OCI-LY7 (cell line): ENCODE measurements around the gene MUC22. TPM values are rescaled to one million over a fixed set of nuclear protein-coding genes. Genes with fewer than 3 reads are reported as not detected.
"Not testable (repeated sequence)": the region's sequence is repeated elsewhere in the genome, so short reads cannot be mapped to it uniquely, and the experiment has no call there.

ENCODE experiments used
- BruUV-seq: library from RNA; stranded (reverse); fragments of 400-500 nt; replicated peaks from 2 replicates; lab custom pipeline; 2021; lab: Mats Ljungman, UMichigan
- CTCF ChIA-PET: fragments of 300-600 bp; sonication (Branson Sonifier 250); formaldehyde crosslinking; loops from one replicate; lab custom pipeline; 2022; ENCODE audit warnings: antibody characterized with exemption; ENCODE audit not compliant: unreplicated experiment; lab: Charles Lee
- POLR2A ChIA-PET: fragments of 300-600 bp; sonication (Branson Sonifier 250); formaldehyde crosslinking; loops from one replicate; lab custom pipeline; 2022; ENCODE audit warnings: antibody characterized with exemption; lab: Charles Lee
- DNase-seq: peaks from one replicate; pipeline ENCODE4 v3.0.0-alpha.2; 2015; ENCODE audit warnings: low spot score
- H2AFZ ChIP-seq: fragments of 200-600 bp; sonication (generic), shearing (Covaris generic); 2 replicates; pipeline ENCODE4 v1.6.1; 2014; ENCODE audit warnings: mild to moderate bottlenecking, antibody characterized with exemption, low read length, moderate library complexity
- H3K27ac ChIP-seq: fragments of 200-600 bp; sonication (generic); 2 replicates; pipeline ENCODE4 v1.5.1; 2014; ENCODE audit warnings: mixed run types, low read depth, mild to moderate bottlenecking, moderate library complexity, low read length, inconsistent platforms; ENCODE audit not compliant: poor library complexity, severe bottlenecking
- H3K36me3 ChIP-seq: fragments of 200-600 bp; sonication (generic); 2 replicates; pipeline ENCODE4 v1.6.1; 2014; ENCODE audit warnings: mild to moderate bottlenecking, antibody characterized with exemption, low read length, moderate library complexity, mixed read lengths; ENCODE audit not compliant: insufficient read depth
- H3K4me1 ChIP-seq: fragments of 200-600 bp; sonication (generic); 2 replicates; pipeline ENCODE4 v1.5.1; 2014; ENCODE audit warnings: mild to moderate bottlenecking, low read length; ENCODE audit not compliant: insufficient read depth, poor library complexity, severe bottlenecking
- H3K4me2 ChIP-seq: fragments of 200-600 bp; sonication (generic); 2 replicates; pipeline ENCODE4 v1.6.1; 2014; ENCODE audit warnings: mild to moderate bottlenecking, low read length
- H3K4me3 ChIP-seq: fragments of 200-600 bp; sonication (generic); 2 replicates; pipeline ENCODE4 v1.5.1; 2014; ENCODE audit warnings: mild to moderate bottlenecking, low read depth, low read length; ENCODE audit not compliant: poor library complexity, severe bottlenecking
- H3K79me2 ChIP-seq: fragments of 200-600 bp; sonication (generic); 2 replicates; pipeline ENCODE4 v1.6.1; 2016; ENCODE audit warnings: low read depth, mild to moderate bottlenecking, low read length, moderate library complexity, mixed read lengths; ENCODE audit not compliant: insufficient read depth
- H3K9me2 ChIP-seq: fragments of 200-600 bp; sonication (generic); 2 replicates; pipeline ENCODE4 v1.6.1; 2016; ENCODE audit warnings: mild to moderate bottlenecking, low read length, mixed read lengths; ENCODE audit not compliant: insufficient read depth
- H3K9me3 ChIP-seq: fragments of 200-600 bp; sonication (generic); 2 replicates; pipeline ENCODE4 v1.6.1; 2014; ENCODE audit warnings: mild to moderate bottlenecking, mixed run types, low read length, mixed read lengths
- H4K20me1 ChIP-seq: fragments of 200-600 bp; sonication (generic); 2 replicates; pipeline ENCODE4 v1.6.1; 2014; ENCODE audit warnings: mild to moderate bottlenecking, antibody characterized with exemption, low read length, moderate library complexity, mixed read lengths; ENCODE audit not compliant: insufficient read depth
- EZH2phosphoT487 ChIP-seq: fragments of 200-600 bp; sonication (generic); IDR thresholded peaks from 2 replicates; pipeline ENCODE4 v1.6.1; 2018; ENCODE audit warnings: low read depth, borderline replicate concordance, mild to moderate bottlenecking, mixed run types, antibody characterized with exemption, low read length, moderate library complexity, mixed read lengths
- intact Hi-C: fragments of 100-400 bp; cut with micrococcal nuclease; formaldehyde crosslinking; loops from one replicate; pipeline ENCODE4 v1.10.0; 2022; ENCODE audit not compliant: unreplicated experiment
- total RNA-seq, 2 experiments: library from RNA; depleted of rRNA in 1 of 2; stranded (reverse); fragments of >200 nt in 1 of 2; shearing (Covaris generic) in 1 of 2; gene quantifications; 2 replicates each; pipeline ENCODE4 v1.2.3, GENCODE V29; 2014 to 2022
- TF ChIP-seq, protein P1 (sequence below): fragments of 200-600 bp; sonication (generic); conservative IDR thresholded peaks from 2 replicates; pipeline ENCODE4 v1.5.1; 2014; ENCODE audit warnings: mild to moderate bottlenecking, antibody characterized with exemption, low read length, moderate library complexity, mixed read lengths

Gene MUC22
- total RNA-seq, 2 experiments from 2014 or later = not detected

DNA sequence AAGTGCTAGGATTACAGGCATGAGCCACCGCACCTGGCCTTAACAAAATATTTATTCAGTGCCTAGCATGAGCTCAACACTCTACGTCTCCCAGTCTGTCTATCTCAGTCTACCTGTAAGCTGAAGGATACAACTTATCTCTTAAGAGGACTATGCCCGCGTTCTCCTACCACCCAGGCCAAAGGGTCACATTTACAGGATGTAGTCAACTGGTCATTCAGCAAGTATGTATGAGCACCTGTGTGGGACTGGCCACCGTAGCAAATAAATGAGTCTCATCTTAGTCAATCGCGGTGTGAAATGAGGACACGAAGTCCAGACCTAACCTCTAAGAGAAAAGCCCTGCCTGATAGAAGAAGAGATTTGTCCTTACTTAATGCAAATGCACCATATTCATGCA lies 49.9 kb downstream of the MUC22 start:
- POLR2A ChIA-PET = no interaction called here
- Histone ChIP-seq H3K27ac (no peak overlapping the region), H3K4me2 (no peak overlapping the region), H3K9me3 (no peaks in the 10 kb centered on the region), H3K79me2 (no peaks in the 10 kb centered on the region), H3K9me2 (no peaks in the 10 kb centered on the region), H2AFZ (no peak overlapping the region), H3K36me3 (no peaks in the 10 kb centered on the region), H3K4me1 (no peaks in the 10 kb centered on the region), H4K20me1 (no peaks in the 10 kb centered on the region), H3K4me3 (no peak overlapping the region)
- intact Hi-C loops = no loop called here
- BruUV-seq = no TSS peak
- no peak for DNase-seq
- TF ChIP-seq, protein P1, sequence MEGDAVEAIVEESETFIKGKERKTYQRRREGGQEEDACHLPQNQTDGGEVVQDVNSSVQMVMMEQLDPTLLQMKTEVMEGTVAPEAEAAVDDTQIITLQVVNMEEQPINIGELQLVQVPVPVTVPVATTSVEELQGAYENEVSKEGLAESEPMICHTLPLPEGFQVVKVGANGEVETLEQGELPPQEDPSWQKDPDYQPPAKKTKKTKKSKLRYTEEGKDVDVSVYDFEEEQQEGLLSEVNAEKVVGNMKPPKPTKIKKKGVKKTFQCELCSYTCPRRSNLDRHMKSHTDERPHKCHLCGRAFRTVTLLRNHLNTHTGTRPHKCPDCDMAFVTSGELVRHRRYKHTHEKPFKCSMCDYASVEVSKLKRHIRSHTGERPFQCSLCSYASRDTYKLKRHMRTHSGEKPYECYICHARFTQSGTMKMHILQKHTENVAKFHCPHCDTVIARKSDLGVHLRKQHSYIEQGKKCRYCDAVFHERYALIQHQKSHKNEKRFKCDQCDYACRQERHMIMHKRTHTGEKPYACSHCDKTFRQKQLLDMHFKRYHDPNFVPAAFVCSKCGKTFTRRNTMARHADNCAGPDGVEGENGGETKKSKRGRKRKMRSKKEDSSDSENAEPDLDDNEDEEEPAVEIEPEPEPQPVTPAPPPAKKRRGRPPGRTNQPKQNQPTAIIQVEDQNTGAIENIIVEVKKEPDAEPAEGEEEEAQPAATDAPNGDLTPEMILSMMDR = no peak
- no peak for TF ChIP-seq EZH2phosphoT487
- CTCF ChIA-PET = no interaction called here

DNA sequence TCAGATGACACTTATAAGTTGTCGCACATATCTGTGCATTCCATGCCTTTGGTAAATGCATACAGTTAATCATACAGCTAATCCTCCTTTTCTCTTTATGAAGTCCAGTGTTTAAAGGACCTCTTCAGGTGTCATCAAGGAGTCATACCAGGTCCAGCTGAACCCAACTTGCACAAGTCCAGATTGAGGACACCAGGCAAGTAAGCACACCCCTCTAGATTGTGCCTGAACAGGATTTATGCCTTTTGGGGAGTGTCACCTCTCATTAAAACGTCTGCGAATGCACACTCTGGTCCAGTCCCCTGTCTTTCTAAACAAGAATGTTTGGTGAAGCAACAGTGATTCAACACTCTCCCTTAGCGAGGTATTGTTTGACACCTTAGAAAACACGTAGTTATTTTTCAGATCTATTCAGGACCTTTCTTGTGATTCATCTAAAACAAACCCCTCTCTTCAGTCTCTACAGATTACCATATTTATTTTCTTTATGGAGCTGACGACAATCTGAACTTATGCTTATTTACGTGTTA lies 53.7 kb downstream of the MUC22 start:
- Histone ChIP-seq H3K36me3 (no peaks in the 10 kb centered on the region), H4K20me1 (no peaks in the 10 kb centered on the region), H2AFZ (no peak overlapping the region), H3K4me2 (no peak overlapping the region), H3K79me2 (no peaks in the 10 kb centered on the region), H3K4me1 (no peaks in the 10 kb centered on the region), H3K27ac (no peak overlapping the region), H3K9me2 (no peaks in the 10 kb centered on the region), H3K4me3 (no peak overlapping the region), H3K9me3 (no peaks in the 10 kb centered on the region)
- POLR2A ChIA-PET = no interaction called here
- CTCF ChIA-PET = no interaction called here
- intact Hi-C loops = no loop called here
- DNase-seq = no peak
- no TSS peak for BruUV-seq
- TF ChIP-seq, protein P1 = no peak
- TF ChIP-seq EZH2phosphoT487 = no peak

DNA sequence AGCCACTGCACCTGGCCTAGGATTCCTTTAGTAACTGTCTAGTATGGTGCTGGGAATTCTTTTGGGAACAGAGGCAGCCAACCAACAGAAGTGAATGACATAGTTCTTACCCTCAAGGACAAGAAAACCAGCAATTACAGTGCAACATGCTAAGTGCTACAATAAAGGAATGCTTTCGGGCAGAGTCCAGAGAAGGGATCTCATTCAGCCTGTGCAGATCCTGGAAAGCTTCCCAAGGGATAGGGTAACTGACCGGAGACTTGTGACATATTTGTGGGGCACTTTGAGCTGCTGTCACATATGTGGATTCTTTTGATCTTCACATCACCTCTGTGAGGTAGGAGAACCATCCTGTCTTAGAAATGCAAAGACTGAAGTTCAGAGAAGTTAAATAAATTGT lies 55.3 kb downstream of the MUC22 start:
- DNase-seq = no peak
- Histone ChIP-seq H3K4me1 (no peaks in the 10 kb centered on the region), H3K9me2 (no peaks in the 10 kb centered on the region), H3K36me3 (no peaks in the 10 kb centered on the region), H3K27ac (no peak overlapping the region), H2AFZ (no peak overlapping the region), H3K4me3 (no peak overlapping the region), H3K9me3 (no peaks in the 10 kb centered on the region), H4K20me1 (no peaks in the 10 kb centered on the region), H3K79me2 (no peaks in the 10 kb centered on the region), H3K4me2 (no peak overlapping the region)
- ChIA-PET CTCF (no interaction called here), POLR2A (no interaction called here)
- TF ChIP-seq EZH2phosphoT487 = no peak
- TF ChIP-seq, protein P1 = no peak
- intact Hi-C loops = no loop called here
- BruUV-seq = no TSS peak

DNA sequence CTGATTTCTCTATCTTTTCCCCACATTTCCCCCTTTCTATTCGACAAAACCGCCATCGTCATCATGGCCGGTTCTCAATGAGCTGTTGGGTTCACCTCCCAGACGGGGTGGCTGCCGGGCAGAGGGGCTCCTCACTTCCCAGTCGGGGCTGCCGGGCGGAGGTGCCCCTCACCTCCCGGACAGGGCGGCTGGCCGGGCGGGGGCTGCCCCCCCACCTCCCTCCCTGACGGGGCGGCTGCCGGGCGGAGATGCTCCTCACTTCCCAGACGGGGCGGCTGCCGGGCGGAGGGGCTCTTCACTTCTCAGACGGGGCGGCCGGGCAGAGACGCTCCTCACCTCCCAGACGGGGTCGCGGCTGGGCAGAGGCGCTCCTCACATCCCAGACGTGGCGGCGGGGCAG lies 56.8 kb downstream of the MUC22 start:
- H3K79me2 ChIP-seq, H3K36me3 ChIP-seq, H3K4me1 ChIP-seq, H3K9me2 ChIP-seq, H3K4me3 ChIP-seq, H2AFZ ChIP-seq, H3K9me3 ChIP-seq, H3K4me2 ChIP-seq, H3K27ac ChIP-seq, BruUV-seq, CTCF ChIA-PET, DNase-seq, intact Hi-C loops, H4K20me1 ChIP-seq: not testable (repeated sequence)
- POLR2A ChIA-PET = interaction anchor here (0.6 kb wide), 1 partner anchor 122 kb away, joined by 3 read pairs; no protein-coding TSS in a partner anchor
